GM18870 (cell line): ENCODE data around the gene NME4.
"Not testable (repeated sequence)": the region's sequence is repeated elsewhere in the genome, so short reads cannot be mapped to it uniquely, and the experiment has no call there.

ENCODE experiments used
- ATAC-seq: cut with Tn5 transposase; IDR thresholded peaks from one replicate; pipeline ENCODE4 v1.9.1; 2021; ENCODE audit warnings: moderate library complexity; ENCODE audit not compliant: unreplicated experiment

Gene NME4

DNA sequence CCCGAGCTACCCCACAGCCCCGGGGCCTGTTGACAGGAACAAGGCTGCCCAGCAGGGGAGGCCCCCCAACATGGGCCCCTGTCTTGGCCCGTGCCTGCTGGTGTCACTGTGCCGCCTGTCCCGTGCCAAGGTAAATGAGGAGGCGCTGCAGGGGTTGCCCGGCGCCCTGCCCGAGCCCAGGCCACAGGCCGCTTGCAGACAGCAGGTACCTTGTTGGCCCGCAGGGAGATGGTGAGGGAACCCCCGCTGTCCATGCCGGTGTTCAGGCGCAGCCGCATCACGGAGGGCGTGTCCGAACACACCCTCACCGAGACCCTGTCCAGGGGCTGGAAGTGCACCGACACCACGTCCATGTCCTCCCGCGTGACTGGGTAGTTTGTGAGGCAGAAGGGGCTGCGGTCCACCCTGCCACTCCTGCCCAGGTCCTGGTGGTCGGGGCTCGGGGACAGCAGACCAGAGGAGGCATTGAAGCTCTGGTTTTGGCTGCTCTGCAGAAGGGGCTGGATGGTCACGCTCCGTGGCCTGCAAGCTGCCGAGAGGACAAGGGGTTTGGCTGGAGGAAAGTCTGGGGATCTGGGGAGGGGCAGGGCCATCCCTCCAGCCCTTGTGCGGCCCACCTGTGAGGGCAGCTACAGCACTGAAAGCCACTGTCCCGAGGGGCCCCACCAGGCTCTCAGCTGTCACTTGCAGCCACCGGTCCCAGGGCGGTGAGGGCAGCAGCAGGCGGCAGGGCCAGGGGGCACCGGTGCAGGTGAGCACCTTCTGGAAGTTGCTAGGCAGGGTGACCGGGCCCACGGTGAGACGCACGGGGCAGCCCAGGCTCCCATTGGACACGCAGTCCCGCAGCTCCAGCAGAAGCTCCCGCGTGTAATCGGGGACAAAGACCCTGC lies 20.8 kb upstream of the NME4 start:
- no peak for ATAC-seq

DNA sequence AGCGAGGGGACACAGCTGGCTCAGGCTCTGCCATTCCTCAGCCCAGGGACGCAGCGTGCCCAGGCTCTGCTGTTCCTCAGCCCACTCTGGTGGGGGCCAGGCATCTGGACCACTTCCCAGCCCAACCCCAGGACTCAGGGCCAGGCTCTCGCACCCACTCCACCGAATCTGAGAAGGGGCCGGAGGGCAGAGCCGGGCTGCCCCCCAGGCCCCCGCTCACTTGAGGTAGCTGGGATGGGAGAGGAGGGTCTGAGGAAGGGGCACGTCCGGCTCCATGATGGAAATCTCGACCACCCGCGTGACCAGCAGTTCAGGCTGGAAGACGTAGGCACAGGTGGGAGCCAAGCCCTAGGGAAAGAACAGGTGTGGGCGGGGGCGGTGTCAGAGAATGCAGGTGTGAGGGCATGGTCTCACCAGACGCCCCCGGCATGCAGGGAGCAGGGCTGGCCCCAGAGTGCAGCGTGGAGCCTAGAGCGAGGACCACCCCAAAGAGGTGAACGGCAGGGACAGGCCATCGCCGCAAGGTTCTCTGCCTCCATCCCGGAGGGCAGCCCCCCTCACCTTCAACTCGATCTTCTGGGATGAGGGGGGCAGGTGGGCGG lies 20.1 kb upstream of the NME4 start:
- no peak for ATAC-seq

DNA sequence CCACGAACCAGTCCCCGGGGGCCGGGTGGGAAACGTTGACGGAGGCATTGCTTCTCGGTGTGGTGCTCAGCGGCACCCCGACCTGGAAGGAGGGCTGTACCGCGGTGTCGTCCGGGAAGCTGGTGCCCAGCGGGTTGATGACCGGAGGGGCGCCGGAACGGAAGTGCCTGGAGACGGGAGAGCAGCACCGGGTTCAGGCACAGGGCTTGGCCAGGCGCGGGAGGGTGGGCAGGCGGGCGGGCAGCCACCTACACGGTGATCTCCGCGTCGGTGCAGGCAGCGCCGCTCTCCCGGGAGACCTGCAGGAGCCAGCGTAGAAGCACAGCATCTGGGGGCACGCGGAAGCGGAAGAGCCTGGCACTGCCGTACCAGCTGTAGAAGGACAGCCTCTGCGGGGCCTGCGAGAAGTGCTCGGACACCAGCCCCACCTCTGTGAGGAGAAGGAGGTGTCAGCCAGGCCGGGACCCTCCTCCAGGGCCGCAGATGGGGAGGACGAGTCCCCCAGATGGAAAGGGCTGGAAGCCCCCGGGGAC lies 19.5 kb upstream of the NME4 start:
- no peak for ATAC-seq

DNA sequence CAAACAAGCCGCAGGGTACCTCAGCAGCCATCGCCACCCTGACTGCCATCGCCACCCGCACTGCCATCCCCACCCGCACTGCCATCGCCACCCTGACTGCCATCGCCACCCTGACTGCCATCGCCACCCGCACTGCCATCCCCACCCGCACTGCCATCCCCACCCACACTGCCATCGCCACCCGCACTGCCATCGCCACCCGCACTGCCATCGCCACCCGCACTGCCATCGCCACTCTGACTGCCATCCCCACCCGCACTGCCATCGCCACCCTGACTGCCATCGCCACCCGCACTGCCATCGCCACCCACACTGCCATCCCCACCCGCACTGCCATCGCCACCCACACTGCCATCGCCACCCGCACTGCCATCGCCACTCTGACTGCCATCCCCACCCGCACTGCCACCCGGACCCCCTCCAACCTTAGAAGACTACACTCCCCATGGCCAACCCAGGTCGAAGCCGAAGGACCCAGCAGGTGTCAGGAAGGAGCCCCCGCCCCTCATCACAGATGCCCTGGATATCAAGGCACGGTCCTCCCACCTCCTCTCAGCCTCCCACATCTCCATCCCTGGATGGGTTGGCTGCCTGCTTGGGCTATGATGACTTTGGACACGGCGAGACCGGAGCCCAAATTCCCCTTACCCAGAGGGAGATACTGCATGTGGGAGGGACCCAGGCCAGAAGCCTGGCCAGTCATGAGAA lies 18.7 kb upstream of the NME4 start:
- not testable (repeated sequence) for ATAC-seq

DNA sequence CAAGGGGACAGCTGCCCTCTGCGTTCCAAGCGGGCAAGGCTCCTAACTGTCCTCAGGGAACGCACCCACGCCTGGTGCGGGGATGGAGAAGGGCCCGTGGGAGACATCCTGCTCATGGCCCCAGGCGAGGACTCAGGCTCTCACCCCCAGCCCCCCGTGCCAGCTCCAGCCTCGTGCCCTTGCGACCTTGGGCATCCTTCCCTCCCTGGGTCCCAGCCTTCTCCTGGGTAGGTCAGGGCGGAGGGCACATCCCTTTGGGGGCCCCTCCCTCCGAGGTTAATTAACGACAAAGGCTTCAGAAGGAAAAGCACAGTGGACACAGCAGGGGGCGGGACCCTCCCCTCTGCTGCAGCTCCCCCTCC lies 18.2 kb upstream of the NME4 start:
- ATAC-seq = no peak

DNA sequence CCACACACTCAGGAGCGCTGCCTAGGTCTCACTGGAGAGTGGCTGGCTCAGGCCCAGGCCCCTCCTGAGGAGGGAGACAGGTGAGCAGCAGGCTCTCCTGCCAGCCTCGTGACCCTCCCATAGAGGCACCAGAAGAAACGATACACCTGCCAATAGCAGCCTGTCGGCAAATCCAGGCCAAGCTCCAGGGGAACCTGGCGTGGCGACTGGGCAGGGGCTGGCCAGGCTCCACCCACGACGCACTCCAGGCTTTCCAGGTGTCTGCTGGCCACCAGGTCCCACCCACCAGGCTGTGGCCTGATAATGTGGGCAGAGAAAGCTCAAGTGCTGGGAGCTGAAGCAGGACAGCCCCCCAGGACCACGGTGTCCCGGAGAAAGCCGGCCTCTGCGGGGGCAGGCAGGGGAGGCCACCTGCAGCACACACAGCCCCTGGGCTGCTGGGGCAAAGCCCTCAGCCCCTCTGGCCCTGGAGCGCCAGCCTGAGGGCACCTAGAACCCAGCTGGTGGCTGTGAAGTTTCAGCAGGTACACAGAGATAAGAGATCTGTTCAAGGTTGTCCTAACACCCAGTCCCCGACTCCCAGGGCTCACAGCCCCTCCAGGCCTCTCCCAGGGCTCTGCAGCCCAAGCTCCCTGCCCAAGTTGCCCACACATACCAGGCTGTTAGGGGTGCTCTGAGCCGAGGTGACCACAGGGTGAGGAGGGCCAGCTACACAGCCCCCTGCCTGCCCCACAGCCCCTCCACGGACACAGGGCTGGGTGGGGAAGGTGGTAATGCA lies 17.6 kb upstream of the NME4 start:
- no peak for ATAC-seq

DNA sequence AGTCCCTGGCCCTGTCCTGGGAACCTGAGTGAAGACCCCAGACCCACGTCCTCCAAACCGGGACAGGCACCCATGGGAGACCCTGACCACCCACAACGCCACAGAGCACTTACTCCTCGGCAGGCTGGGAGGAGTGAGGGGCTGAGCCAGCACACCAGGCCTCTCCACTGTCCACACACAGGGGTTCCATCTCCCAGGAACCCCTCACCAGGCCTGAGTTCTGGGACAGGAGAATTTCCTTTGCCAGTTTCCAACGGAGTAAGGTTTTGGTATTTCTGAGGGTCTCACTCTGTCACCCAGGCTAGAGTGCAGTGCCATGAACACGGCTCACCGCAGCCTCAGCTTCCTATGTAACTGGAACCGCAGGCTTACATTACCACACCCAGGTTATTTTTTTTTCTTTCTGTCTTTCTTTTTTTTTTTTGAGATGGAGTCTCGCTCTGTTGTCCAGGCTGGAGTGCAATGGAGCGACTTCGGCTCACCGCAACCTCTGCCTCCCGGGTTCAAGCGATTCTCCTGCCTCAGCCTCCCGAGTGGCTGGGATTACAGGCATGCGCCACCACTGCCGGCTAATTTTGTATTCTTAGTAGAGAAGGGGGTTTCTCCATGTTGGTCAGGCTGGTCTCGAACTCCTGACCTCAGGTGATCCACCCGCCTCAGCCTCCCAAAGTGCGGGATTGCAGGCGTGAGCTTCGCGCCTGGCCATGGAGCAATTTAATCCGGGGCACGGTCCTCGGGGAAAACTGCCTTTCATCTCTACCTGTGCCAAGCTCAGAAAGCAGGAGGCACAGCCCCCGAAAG lies 16.8 kb upstream of the NME4 start:
- no peak for ATAC-seq

DNA sequence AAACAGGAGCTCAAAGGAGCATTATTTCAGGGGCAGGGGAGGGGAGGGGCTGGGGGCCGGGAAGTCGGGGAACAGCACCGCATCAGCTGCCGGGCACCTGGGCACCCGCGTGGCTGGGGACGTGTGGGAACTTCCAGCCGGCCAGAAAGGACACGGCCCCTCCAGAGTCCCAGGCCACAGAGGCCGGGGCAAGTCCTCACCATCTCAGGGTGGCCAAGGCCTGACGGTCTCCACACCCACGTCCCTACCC lies 16.3 kb upstream of the NME4 start:
- no peak for ATAC-seq

DNA sequence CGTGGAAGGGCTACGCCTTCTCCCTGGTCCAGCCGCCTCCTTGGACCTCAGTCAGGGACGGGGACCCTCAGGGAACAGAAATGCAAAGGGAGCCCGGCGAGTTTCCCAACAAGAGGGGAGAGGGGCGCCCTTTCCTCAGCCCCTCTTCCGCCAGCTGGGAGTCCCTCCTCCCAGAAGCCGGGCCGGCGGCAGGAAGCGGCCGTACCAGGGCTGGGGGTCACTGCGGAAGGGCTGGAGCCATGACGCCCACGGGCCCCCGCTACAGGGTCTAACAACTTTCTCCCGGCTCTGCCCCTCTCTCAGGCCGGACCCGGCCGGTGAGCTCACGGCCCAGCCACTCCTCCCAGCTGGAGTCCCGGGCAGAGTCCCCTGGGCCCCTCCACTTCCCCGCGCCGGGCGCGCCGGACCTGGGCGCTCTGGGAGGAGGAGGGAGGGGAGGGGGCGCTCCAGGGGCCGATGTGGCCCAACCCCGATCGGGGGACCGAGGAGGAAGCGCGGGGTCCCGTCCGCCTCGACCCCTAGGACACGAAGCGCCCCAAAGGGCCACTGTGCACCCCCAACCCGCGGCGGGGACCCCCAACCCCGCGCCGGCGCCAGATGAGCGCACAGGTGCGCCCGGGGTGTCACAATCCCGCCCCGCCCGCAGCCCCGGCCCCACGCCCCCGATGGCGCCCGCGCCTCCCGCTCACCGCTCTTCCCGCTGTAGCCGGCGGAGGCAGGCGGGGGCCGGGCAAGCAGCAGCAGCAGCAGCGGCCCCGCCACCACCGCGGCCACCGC lies 15.8 kb upstream of the NME4 start:
- no peak for ATAC-seq

DNA sequence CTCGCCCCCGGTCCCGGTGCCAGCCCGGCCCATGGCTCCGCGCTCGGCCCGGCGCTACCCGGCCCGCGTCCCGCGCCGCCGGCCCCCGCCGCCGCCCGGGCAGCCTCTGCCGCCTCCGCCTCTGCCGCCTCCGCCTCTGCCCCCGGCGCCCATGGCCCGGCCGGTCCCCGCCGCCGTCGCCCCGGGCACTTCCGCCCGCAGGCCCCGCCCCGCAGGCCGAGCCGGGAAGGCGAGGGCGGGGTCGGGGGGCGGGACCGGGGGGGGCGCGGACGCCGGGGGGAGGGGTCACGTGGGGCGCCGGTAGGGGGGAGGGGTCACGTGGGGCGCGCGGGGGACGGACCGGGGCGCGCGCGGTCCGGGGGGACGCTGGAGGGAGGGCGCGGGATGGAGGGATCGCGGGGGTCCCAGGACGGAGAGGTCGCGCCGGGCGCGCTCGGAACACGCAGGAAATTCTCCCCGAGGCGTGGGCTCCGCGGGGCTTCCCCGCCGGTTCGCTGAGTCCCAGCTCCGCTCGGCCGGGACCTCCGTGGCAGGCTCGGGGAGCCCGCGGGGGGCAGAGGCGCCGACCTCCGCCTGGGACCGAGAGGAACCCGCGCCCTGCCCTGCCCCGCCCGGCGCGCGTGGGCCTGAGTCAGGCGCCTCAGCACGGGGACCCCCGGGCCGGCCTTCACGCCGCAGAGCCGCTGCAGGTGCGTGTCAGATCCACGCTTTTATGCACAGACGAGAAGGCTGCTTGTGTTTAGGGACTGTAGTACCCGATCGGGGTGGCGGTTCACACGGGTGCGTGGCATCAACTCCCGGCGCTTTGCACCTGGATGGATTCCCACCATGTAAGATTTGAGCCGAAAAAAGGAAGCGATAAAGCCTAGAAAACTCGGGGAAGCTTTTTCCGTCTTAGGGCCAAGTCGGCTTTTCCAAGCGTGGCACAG lies 14.9 kb upstream of the NME4 start, which contains the start of gene PGAP6:
Gene PGAP6 (minus strand): TSS at position 190 of the 929 bp plus-strand sequence. CDS start 157 bp downstream, at position 33.
- ATAC-seq = no peak

DNA sequence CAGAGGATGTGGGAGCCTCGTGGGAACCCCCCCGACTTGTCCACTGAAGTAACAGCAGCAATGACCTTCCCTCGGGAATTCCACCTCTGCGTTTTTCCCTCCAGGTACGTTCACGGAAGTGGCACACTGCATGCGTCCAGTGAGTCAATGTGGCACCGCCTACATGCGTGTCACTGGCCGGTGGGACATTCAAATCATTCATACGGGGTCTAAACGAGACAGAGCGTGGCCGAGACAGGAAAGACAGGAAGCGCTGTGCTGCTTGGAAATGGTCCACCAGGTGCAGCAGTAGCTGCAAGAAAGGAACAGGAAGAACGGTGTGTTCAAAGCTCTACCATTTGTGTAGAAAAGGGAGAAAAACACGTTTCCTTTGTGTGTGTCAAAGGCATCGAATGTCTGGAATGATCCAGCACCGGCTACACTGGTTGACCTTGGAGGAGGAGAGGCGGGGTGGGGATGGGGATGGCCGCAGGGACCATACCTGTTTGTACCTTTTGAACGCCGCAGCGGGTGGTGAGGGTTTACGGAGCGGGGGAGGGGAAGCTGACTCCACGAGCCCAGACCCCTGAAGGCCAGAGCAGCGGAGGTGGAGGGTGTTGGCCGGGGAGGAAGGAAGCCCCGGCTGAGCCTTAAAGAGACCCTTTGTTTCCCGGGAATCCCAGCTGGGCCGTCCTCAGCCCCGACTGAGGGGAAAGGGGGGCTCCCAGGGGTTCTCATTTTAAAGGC lies 13.5 kb upstream of the NME4 start:
- ATAC-seq = no peak

DNA sequence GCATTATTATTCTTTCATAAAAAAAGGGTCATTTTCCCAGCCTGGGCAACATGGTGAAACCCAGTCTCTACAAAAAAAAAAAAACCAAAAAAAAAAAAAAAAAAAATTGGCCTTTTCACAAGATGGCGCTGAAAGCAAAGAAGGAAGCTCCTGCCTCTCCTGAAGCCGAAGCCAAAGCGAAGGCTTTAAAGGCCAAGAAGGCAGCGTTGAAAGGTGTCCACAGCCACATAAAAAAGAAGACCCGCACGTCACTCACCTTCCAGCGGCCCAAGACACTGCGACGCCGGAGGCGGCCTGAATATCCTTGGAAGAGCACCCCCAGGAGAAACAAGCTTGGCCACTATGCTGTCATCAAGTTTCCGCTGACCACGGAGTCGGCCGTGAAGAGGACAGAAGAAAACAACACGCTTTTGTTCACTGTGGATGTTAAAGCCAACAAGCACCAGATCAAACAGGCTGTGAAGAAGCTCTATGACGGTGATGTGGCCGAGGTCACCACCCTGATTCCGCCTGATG lies 10.3 kb upstream of the NME4 start:
- no peak for ATAC-seq

DNA sequence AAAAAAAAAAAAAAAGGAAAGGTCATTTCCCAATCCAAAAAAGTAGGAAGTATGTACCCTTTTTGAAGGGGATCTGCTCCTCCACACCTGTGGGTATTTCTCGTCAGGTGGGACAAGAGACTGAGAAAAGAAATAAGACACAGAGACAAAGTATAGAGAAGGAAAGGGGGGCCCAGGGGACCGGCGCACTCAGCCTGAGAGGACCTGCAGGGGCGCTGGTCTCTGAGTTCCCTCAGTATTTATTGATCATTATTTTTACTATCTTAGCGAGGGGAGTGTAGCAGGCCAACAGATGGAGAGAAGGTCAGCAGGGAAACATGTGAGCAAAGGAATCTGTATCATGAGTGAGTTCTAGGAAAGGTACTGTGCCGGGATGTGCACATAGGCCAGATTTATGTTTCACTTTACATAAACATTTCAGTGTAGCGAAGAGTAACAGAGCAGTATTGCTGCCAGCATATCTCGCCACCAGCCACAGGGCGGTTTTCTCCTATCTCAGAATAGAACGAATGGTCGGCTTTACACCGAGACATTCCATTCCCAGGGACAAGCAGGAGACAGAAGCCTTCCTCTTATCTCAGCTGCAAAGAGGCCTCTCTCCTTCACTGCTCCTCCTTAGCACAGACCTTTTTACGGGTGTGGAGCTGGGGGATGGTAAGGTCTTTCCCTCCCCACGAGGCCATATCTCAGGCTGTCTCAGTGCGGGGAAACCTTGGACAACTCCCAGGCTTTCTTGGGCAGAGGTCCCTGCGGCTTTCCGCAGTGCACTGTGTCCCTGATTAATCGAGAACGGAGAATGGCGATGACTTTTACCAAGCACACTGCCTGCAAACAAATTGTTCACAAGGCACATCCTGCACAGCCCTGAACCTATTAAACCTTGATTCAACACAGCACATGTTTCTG lies 9.0 kb upstream of the NME4 start:
- ATAC-seq = not testable (repeated sequence)

DNA sequence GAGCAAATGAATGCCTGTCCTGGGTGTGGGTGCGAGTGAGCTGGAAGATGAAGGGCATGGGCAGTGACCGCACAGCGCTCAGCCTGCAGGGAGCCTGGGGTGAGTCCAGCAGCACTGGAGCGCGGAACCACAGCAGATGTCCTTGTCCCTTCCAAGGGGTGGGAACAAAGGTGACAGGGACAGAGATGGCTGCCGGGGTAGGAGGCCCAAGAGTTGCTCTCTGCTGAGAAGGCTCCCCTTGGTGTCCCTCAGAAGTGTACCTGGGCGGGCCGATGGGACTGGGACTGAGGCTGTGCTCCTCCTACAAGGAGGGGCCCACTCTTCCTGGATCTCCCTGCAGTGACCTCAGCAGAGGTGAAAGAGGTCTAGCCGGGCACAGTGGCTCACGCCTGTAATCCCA lies 7.6 kb upstream of the NME4 start:
- ATAC-seq = no peak

DNA sequence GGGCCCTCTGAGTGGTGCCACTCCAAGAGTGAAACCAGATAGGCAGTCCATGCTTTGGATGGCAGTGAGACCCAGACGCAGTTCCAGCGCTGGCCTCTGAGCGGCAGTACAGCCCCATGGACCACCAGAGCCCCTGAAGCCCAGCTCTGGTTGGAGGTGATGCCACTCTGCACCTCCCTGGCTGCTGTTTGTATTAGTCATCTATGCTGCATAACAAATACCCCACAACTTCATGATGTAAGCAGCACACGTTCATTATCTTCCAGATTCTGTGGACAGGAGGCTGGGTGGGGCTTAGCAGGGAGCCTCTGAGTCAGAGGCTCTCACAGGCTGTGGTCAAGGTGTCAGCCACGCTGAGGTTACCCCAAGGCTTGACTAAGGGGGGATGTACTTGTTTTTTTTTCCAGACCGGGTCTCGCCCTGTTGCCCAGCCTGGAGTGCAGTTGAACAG lies 5.1 kb upstream of the NME4 start:
- ATAC-seq = no peak

DNA sequence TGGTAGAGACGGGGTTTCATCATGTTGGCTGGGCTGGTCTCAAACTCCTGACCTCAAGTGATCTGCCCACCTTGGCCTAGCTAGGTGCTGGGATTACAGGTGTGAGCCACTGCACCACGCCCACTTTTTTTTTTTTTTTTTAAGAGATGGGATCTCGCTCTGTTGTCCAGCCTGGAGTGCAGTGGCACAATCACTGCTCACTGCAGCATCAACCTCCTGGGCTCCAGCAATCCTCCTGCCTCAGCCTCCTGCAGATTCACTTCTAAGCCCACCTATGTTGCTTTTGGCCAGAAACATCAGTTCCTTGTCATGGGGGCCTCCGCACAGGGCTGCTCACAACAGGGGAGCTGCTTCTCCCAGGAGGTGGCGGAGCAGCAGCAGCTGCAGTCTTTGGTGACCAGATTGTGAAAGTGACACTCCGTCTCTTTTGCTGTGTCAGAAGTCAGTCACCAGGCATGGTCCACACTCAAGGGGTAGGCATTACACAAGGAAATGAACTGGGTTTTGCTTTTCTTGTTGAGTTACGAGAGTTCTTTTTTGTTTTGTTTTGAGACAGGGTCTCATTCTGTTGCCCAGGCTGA lies 4.5 kb upstream of the NME4 start:
- no peak for ATAC-seq
